HG03575 (cell line): ENCODE results near the gene SIDT1.

ENCODE experiments used
- ATAC-seq: cut with Tn5 transposase; IDR thresholded peaks from one replicate; pipeline ENCODE4 v1.9.1; 2021; ENCODE audit not compliant: unreplicated experiment, insufficient number of reproducible peaks, low FRiP score; ENCODE audit errors: extremely low read depth

The SIDT1 gene

GRCh38 chr3:113660896-113661295, 128.5 kb downstream of the SIDT1 start:
- ATAC-seq = no peak

GRCh38 chr3:113662824-113663223, 130.5 kb downstream of the SIDT1 start:
- ATAC-seq = no peak

GRCh38 chr3:113663324-113663750, 131.0 kb downstream of the SIDT1 start:
- no peak for ATAC-seq

GRCh38 chr3:113663761-113664160, 131.4 kb downstream of the SIDT1 start:
- no peak for ATAC-seq

- ATAC-seq = no peak
These were observed 132.3 kb downstream of the SIDT1 start for GRCh38 chr3:113664523-113665094.

- no peak for ATAC-seq
These were observed 135.7 kb downstream of the SIDT1 start for GRCh38 chr3:113668015-113668414.

GRCh38 chr3:113673593-113673992, 141.2 kb downstream of the SIDT1 start:
- ATAC-seq = no peak

GRCh38 chr3:113676261-113676660, 143.9 kb downstream of the SIDT1 start:
- no peak for ATAC-seq

GRCh38 chr3:113677737-113678136, 145.4 kb downstream of the SIDT1 start:
- ATAC-seq = no peak

GRCh38 chr3:113678773-113679172, 146.4 kb downstream of the SIDT1 start:
- no peak for ATAC-seq
